ENCODE data around the gene RGPD8. TPM values are rescaled to one million over a fixed set of nuclear protein-coding genes. Genes with fewer than 3 reads are reported as not detected.
"Not testable (repeated sequence)": the region's sequence is repeated elsewhere in the genome, so short reads cannot be mapped to it uniquely, and the experiment has no call there.

Gene RGPD8
- total and polyA plus RNA-seq, 2 of the 8 experiments (the other 6 are each of a cell fraction or from before 2014, with no cell fraction given), result 0.51 to 8.2 TPM

GRCh38 chr2:112434890-112435715 is 1.7 kb upstream of the RGPD8 start:
- WGBS, 2 experiments (ENCODE audit: extremely low coverage in 1 of 2, insufficient coverage in 1 of 2, insufficient read length in 1 of 2, insufficient replicate concordance in 2 of 2, low coverage in 1 of 2, low lambda C conversion rate in 2 of 2, missing lambda C conversion rate in 1 of 2), result 90% methylated on average over 7 of the region's 33 CpGs; no CpG with 5 or more reads in 1 of the 2 experiments
- H3K56ac ChIP-seq (replicated peaks; ENCODE audit: insufficient read length, low read depth, low read length); H3K4me1 ChIP-seq (replicated peaks in 1 of 4; ENCODE audit: control insufficient read depth in 3 of 4, insufficient read depth in 4 of 4, low read length in 3 of 4); H3K9ac ChIP-seq (replicated peaks in 1 of 4; ENCODE audit: extremely low read depth in 1 of 4, low read depth in 3 of 4, low read length in 3 of 4); H2BK5ac ChIP-seq (ENCODE audit: low read depth, low read length); H3K23me2 ChIP-seq (ENCODE audit: low read depth, low read length); H3K36me3 ChIP-seq (ENCODE audit: control insufficient read depth in 2 of 4, insufficient read depth in 4 of 4, low read length in 3 of 4); H2BK15ac ChIP-seq (ENCODE audit: low read length); H3K79me1 ChIP-seq (ENCODE audit: low read depth, low read length); DNase-seq (ENCODE audit: low read depth in 1 of 2, low spot score in 2 of 2); H4K5ac ChIP-seq (ENCODE audit: insufficient read length, low read depth, low read length); H3K9me3 ChIP-seq (ENCODE audit: insufficient read depth in 2 of 2, low read depth in 1 of 2, low read length in 1 of 2); H3K27ac ChIP-seq (ENCODE audit: low read depth, low read length); H2BK20ac ChIP-seq (ENCODE audit: low read length); FAIRE-seq; H3K18ac ChIP-seq (ENCODE audit: extremely low read depth, low read length); H2BK120ac ChIP-seq (replicated peaks; ENCODE audit: low read depth, low read length); POLR2A ChIA-PET (ENCODE audit: partially characterized antibody); H2AFZ ChIP-seq (ENCODE audit: low read length); H2AK5ac ChIP-seq (ENCODE audit: low read depth, low read length); H3K4me3 ChIP-seq (ENCODE audit: extremely low read depth in 1 of 4, insufficient read depth in 2 of 4, low read depth in 3 of 4, low read length in 4 of 4); H3K4me2 ChIP-seq (ENCODE audit: insufficient read depth in 1 of 2, low read depth in 2 of 2, low read length in 2 of 2); H4K91ac ChIP-seq (replicated peaks; ENCODE audit: insufficient read length, low read length); H3K27me3 ChIP-seq (replicated peaks in 1 of 4; ENCODE audit: control insufficient read depth in 3 of 4, extremely low read depth in 1 of 4, insufficient read depth in 3 of 4, low read length in 3 of 4); H4K20me1 ChIP-seq (replicated peaks in 1 of 2; ENCODE audit: control insufficient read depth in 1 of 2, insufficient read depth in 2 of 2, low read length in 2 of 2); H2BK12ac ChIP-seq (ENCODE audit: low read depth, low read length); H3K4ac ChIP-seq (replicated peaks; ENCODE audit: insufficient read length, low read depth, low read length); H3K79me2 ChIP-seq (ENCODE audit: control insufficient read depth in 1 of 2, insufficient read depth in 2 of 2, low read length in 2 of 2); H3K23ac ChIP-seq (ENCODE audit: insufficient read length); H3K14ac ChIP-seq (ENCODE audit: insufficient read length): not testable (repeated sequence)
- CTCF ChIA-PET (ENCODE audit: partially characterized antibody), result interaction anchor here (0.6 to 2.3 kb wide), 5 partner anchors 58 to 318 kb away, joined by 3 to 7 read pairs (median 3); no protein-coding TSS in a partner anchor
- H4K8ac ChIP-seq (ENCODE audit: extremely low read depth, insufficient read depth, low read length), result peak overlapping the region; percentile 51

Data from H1 (cell line).